KOPT-K1 (cell line): ENCODE results near the gene ADH1C.
"Not testable (repeated sequence)": the region's sequence is repeated elsewhere in the genome, so short reads cannot be mapped to it uniquely, and the experiment has no call there.

Source experiments
- H3K27ac ChIP-seq: fragments of 200-600 bp; sonication (generic); 2 replicates; pipeline ENCODE4 v1.5.1; 2016; ENCODE audit warnings: antibody characterized with exemption, mild to moderate bottlenecking, low read depth, low read length; ENCODE audit not compliant: poor library complexity, severe bottlenecking
- H3K36me3 ChIP-seq: fragments of 200-600 bp; sonication (generic); 2 replicates; pipeline ENCODE4 v1.5.1; 2017; ENCODE audit warnings: antibody characterized with exemption, mild to moderate bottlenecking, low read length, moderate library complexity; ENCODE audit not compliant: insufficient read depth
- H3K9me3 ChIP-seq: fragments of 200-600 bp; sonication (generic); 2 replicates; pipeline ENCODE4 v1.5.1; 2017; ENCODE audit warnings: antibody characterized with exemption, low read length, mild to moderate bottlenecking; ENCODE audit not compliant: insufficient read depth, poor library complexity, severe bottlenecking

ADH1C gene

DNA sequence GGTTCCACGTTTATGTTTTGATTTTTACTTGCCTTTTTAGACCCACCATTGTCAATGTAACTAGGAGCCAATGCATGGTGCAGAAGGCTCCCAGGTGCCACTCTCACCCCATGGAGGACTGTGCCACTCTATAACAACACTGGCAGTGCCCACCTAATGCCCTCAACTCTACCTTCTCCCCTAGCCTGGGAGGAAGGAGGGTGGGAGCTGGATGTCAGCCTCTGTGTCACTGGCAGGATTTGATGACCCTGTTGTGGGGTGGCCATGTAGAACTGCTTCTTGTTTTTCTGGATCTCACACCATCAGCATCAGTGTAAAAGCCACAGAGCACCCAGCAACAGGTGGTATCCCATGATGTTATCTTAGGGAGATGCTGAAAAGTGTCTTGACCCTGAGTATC, 17.7 kb downstream of the ADH1C start:
- Histone ChIP-seq H3K27ac (no peak overlapping the region), H3K36me3 (no peaks in the 10 kb centered on the region), H3K9me3 (no peaks in the 10 kb centered on the region)

DNA sequence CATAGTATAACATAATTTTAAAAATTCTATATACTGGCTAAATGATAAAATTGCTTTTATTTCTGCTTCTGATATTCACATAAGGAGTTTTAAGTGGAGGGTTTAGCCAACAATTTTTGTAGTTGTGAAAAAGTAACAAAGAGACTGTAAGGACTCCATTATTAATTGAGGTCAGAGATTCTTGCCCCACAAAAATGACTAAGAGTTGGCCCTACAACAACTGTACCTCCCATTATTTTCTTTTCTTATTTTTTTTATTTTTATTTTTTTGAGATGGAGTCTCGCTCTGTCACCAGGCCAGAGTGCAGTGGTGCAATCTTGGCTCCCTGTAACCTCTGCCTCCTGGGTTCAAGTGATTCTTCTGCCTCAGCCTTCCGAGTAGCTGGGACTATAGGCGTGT, 21.9 kb downstream of the ADH1C start:
- H3K27ac ChIP-seq = no peak overlapping the region
- H3K36me3 ChIP-seq = no peaks in the 10 kb centered on the region
- H3K9me3 ChIP-seq = no peaks in the 10 kb centered on the region

DNA sequence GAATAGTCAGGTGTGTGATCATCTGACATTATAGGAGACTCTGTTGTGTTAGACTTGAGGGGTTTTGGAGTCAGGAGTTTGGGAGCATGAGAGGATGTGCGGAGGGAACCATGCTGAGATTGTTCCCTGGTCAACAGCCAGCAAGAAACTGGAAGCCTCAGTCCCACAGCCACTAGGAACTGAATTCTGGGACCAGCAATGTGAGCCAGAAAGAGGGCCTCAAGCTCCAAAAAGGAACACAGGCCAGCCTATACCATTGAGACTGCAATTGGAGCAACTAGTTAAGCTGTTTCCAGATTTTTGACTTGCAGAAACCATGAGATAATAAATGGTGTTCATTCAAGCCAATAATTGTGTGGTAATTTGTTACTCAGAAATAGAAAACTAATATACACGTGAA, 22.7 kb downstream of the ADH1C start:
- H3K36me3 ChIP-seq = no peaks in the 10 kb centered on the region
- H3K9me3 ChIP-seq = no peaks in the 10 kb centered on the region
- no peak overlapping the region for H3K27ac ChIP-seq

DNA sequence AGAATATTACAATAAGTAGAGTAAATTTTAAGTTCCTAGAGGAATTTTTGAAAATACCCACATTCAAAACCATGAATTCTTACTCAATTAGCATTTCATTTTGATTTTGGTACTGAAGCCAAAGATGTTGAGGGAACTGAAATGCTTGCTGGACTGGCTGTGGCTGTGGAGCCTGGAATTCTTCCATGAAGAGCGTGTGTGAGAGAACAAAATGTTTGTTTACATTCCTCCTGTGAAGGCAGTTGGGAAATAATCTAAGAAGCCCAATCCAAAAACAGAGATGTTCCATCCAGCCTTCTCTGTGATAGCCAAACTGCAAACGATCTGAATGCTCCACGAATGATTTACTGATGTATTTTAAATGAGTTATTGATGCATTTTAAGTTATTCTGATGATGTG, 27.6 kb downstream of the ADH1C start:
- no peaks in the 10 kb centered on the region for H3K9me3 ChIP-seq
- H3K27ac ChIP-seq = no peak overlapping the region
- no peaks in the 10 kb centered on the region for H3K36me3 ChIP-seq

DNA sequence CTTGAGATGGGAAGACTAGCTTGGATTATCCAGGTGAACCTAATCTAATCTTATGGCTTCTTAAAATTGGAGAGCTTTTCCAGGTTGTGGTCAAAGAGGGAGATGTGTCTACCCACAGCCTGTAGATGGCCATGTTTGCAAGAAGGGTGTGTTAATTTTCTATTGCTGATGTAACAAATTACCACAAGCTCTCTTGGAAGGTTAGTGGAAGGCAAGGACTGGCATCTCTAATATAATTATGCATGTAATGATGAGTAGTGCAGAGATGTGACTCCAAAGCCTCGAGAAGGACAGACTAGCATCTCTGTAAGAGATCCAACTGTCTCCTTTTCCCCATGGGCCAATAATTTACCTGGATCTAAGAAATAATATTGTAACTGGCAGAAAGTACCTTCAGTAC, 28.2 kb downstream of the ADH1C start:
- Histone ChIP-seq H3K36me3 (no peaks in the 10 kb centered on the region), H3K27ac (no peak overlapping the region), H3K9me3 (no peaks in the 10 kb centered on the region)

DNA sequence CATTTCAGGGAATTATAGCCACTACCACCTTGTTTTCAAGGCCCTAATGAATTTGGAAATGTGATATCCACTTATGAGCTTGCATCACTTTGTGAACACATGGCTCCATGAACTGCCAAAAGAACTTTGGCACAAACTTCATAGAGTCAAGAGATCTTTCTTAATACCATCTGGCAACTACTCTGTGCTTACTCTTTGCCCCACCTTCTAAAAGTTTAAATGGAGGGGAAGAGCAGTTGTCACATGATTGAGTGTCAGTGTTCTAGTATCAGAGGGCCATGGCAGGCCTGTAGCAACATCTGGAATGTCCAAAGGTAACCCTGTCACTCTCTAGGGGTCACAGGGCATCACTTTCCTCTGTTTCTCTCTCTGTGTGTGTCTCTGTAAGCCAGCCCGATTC, 28.8 kb downstream of the ADH1C start:
- no peak overlapping the region for H3K27ac ChIP-seq
- no peaks in the 10 kb centered on the region for H3K9me3 ChIP-seq
- H3K36me3 ChIP-seq = no peaks in the 10 kb centered on the region

DNA sequence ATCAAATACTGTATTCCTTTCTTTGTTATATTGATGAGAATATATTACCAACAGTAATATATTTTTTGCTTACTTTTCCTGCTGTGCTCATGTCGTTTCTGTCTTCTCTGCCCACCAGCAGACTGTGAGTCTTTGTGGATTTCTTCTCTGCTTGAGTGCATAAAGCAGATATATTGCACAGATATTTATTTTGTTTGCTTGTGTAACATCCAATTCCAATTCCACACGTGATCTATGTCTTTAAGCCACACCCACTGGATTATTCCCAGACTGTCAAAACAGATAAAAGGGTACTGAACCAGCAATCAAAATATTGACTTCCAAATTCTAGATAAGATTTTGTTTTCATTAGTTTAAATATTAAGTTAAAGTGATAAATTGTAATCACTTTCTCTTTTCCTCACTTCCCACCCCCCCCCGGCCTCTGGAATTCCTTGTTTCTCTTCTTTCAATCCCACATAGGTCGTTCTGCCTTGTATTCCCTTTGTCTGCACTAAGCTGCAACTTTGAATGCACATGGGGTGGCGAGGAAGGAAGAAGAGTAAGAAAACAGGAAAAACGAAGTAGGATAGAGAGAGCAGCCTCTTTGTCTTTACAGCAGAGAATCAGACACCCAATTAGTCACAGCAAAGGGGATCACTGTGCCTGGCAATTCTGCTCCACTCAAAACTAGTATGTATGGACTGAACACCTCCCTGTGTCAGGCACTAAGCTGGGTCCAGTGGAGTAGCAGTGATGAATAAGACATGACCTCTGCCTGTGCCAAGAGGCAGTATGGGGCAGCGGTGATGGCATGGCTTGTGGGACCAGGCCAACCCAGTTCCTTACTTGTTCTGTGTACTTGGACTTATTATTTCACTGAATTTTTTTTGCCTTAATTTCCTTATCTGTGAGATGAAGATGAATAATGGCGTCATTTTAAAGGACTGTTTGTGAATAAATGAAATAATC, 31.0 kb downstream of the ADH1C start, which contains the start of gene ADH1B:
Gene ADH1B, minus strand, starts transcription at position 161 of the 951 bp plus-strand sequence. Its CDS starts 70 bp downstream, at position 91.
- Histone ChIP-seq H3K9me3 (no peaks in the 10 kb centered on the region), H3K27ac (no peak within 1 kb of the TSS), H3K36me3 (no peaks in the 10 kb centered on the region)

DNA sequence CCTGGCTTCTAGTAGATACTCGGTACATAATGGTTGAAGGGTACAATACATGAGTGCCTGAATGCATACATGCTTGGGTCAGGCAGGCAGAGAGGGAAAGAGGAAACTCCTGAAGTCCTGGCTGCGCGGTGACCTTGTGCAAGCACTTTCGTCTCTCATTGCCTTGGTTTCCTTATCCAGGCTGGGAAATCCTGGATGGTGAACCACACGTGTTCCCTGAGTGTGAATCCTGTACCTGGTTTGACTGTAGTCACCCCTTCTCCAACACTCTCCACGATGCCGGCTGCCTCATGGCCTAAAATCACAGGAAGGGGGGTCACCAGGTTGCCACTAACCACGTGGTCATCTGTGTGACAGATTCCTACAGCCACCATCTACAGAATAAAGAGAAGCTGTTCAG, 34.7 kb downstream of the ADH1C start:
- not testable (repeated sequence) for H3K9me3 ChIP-seq, H3K36me3 ChIP-seq

DNA sequence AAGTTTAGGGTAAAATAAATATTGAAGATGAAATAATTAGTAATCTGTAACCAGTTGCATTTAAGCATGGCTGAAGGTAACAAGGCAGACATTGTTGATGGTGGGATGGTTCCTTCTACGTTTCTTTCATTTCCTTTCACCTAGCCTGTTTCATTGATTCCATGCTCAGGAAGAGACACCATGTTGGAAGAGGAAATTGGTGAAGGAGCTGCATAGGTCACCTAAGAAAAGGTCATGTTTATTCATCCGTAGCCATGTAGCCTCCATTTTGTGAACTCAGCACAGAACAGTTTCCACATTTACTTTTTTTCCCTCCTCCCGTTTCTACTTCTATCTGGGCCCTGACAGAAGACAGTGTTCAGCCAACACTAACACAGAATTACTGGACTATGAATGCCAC, 35.2 kb downstream of the ADH1C start:
- H3K27ac ChIP-seq = no peak overlapping the region
- H3K9me3 ChIP-seq = no peaks in the 10 kb centered on the region
- H3K36me3 ChIP-seq = no peaks in the 10 kb centered on the region

More for the DNA sequence above, 34.7 kb downstream of the ADH1C start:
- H3K27ac ChIP-seq = not testable (repeated sequence)

DNA sequence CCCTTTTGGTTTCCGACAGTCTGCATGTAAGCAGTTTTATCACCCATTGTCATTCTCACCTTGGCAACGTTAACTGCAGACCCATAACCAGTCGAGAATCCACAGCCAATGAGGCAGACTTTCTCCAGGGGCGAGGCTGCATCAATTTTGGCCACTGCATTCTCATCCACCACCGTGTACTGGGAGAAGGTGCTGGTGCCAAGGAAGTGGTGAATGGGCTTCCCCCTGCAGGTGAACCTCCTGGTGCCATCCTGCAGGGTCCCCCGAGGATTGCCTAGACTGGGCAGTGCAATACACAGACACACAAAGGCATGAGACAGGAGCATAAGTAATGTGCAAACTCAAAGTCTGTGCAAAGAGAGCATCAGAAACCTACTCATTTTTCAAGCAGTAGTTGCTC, 36.7 kb downstream of the ADH1C start:
- H3K9me3 ChIP-seq = no peaks in the 10 kb centered on the region
- no peaks in the 10 kb centered on the region for H3K36me3 ChIP-seq
- H3K27ac ChIP-seq = no peak overlapping the region

DNA sequence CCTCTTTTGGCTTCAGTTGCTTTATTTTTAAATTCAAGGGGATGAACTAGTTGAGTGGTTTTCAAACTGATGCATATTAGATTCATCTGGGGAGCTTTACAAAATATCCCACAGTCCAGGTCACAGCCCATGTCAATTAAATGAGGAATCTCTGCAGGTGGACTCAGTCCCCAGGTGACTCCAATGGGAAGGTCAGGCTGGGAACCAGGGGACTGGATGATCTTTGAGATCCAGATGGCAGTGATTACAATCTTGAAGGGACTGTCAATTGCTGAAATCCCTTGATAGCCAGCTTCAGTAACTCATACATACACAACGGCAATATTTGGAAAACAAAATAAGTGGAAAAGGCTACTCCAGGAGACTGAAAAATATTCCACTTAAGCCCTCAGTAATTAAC, 38.3 kb downstream of the ADH1C start:
- Histone ChIP-seq H3K36me3 (no peaks in the 10 kb centered on the region), H3K9me3 (no peaks in the 10 kb centered on the region), H3K27ac (no peak overlapping the region)

DNA sequence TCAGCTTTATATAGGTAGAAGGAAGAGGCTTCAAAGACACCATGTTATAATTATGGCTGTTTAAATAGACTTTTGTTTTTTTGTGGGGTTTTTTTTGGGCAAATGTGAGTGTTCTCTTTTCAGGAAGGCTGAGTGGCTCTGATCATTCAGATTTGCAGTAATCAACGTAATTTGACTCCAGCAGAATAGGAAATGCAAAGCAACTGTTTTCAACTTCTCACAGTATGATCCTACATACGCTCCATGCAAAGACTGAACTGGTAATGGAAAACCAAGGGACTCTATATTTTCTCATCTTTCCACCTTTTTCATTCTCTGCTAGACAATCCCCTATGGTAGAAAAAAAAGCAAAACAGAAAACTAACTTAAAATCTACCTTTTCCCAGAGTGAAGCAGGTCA, 42.2 kb downstream of the ADH1C start:
- H3K9me3 ChIP-seq = no peaks in the 10 kb centered on the region
- no peaks in the 10 kb centered on the region for H3K36me3 ChIP-seq

DNA sequence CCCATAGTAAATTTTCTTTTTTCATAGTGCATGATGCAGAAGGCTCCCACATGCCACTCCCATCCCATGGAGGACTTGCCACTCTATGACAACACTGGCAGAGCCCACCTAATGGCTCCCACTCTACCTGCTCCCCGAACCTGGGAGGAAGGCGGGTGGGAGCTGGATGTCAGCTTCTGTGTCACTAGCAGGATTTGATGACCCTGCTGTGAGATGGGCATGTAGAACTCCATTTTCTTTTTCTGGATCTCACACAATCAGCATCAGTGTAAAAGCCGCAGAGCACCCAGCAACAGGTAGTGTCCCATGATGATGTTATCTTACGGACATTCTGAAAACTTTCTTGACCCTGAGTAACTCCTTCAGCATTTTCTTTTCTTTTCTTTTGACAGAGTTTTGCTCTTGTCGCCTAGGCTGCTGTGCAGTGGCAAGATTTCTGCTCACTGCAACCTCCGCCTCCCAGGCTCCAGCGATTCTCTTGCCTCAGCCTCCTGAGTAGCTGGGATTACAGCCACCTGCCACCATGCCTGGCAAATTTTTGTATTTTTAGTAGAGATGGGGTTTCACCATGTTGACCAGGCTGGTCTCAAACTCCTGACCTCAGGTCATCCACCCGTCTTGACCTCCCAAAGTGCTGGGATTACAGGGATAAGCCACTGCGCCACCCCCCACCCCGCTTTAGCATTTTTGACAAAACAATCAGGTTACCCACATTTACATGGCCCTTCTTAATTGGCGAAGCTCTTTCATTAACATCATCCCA, 46.7 kb downstream of the ADH1C start:
- Histone ChIP-seq H3K36me3 (no peaks in the 10 kb centered on the region), H3K27ac (no peak overlapping the region), H3K9me3 (no peaks in the 10 kb centered on the region)

More for the DNA sequence above, 42.2 kb downstream of the ADH1C start:
- no peak overlapping the region for H3K27ac ChIP-seq

DNA sequence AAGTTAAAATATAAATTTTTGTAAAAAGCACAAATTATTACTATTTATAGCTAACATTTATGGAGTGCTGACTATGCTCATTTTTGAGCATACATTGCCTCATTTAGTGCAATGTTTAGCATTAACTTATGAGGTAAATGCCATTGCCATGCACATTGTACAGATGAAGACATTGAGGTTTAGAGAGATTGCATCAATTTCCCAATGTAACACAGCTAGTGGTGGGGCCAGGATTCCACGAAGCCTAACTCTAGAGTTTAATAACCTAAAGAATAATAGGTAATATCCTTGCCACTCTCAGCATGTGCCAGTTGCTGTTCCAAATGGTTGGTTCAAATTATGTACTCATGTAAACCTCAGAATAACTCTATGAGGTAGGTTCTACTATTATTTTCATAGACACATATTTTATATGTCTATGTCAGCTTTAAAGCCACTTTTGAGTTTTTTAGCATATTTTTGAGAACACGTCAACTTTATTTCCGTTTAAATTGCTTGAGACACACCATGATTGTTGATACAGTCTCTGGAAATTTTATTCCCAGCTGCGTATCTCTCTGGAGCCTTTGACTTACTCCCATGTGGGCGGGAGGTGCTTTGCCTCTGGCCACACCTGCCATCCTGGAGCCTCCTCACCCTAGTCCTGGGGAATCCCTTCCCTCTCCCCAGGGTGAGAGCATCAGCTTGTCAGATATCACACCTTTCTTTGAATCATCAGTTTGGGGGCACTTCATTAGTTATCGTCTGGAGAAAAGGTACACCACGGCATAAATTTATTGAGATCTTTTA, 51.0 kb downstream of the ADH1C start:
- Histone ChIP-seq H3K9me3 (no peaks in the 10 kb centered on the region), H3K27ac (no peak overlapping the region), H3K36me3 (no peaks in the 10 kb centered on the region)

DNA sequence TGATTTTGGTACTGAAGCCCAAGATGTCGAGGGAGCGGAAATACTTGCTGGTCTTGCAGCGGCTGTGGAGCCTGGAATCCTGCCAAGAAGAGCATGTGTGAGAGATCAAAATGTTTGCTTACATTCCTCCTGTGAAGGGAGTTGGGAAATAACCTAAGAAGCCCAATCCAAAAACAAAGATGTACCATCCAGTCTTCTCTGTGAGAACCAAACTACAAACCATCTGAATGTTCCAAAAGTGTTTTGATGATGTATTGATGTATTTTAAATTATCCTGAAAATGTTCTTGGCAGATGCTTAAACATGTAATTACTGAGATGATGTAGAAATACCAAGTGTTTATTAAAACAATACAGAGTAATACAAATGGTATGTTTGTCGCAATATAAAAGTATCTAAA, 51.6 kb downstream of the ADH1C start:
- Histone ChIP-seq H3K27ac (no peak overlapping the region), H3K9me3 (no peaks in the 10 kb centered on the region), H3K36me3 (no peaks in the 10 kb centered on the region)
